HCT116 (cell line): ENCODE measurements around the gene RNU5D-1. TPM values are rescaled to one million over a fixed set of nuclear protein-coding genes. Genes with fewer than 3 reads are reported as not detected.

Source experiments
- ATAC-seq: fragments of 200-7000 bp; cut with Tn5 transposase; 2 replicates; pipeline ENCODE4 v1.9.1; 2020; ENCODE audit warnings: mild to moderate bottlenecking, moderate library complexity
- BruUV-seq: library from RNA; stranded (reverse); fragments of 400-500 nt; replicated peaks from 2 replicates; lab custom pipeline; 2021; lab: Mats Ljungman, UMichigan
- CTCF ChIA-PET: fragments of 300-600 bp; sonication (Branson Sonifier 250); formaldehyde crosslinking; loops from one replicate; lab custom pipeline; 2021; ENCODE audit warnings: antibody characterized with exemption; lab: Charles Lee
- POLR2A ChIA-PET: fragments of 300-600, 350-600 bp; sonication (Branson Sonifier 250); formaldehyde crosslinking; loops from one replicate; lab custom pipeline; 2021; ENCODE audit warnings: antibody characterized with exemption; lab: Charles Lee
- RAD21 ChIA-PET, 2 experiments: fragments of 300-600 bp; sonication (Branson Sonifier 250); formaldehyde crosslinking; loops; one replicate each; lab custom pipeline; 2023; ENCODE audit warnings: low total read pairs in 2 of 2; ENCODE audit not compliant: uncharacterized antibody in 2 of 2, unreplicated experiment in 2 of 2, low non-redundant PET in 1 of 2; lab: Charles Lee
- DNase-seq: peaks from one replicate; pipeline ENCODE4 v3.0.0-alpha.2; 2010; ENCODE audit warnings: low read depth, low spot score
- H2AFZ ChIP-seq: fragments of 200-600 bp; shearing (Covaris generic), sonication (generic); 2 replicates; pipeline ENCODE4 v1.6.1; 2017; ENCODE audit warnings: low read depth, mixed run types, mixed read lengths, antibody characterized with exemption, low read length; ENCODE audit not compliant: poor library complexity, severe bottlenecking
- H3K27ac ChIP-seq: 2 replicates; pipeline ENCODE4 v1.5.1; 2012; ENCODE audit warnings: low read depth, low read length
- H3K27me3 ChIP-seq: fragments of 200-600 bp; sonication (generic); 2 replicates; pipeline ENCODE4 v1.6.1; 2016; ENCODE audit warnings: mixed run types, low read length, mixed read lengths; ENCODE audit not compliant: insufficient read depth
- H3K36me3 ChIP-seq, 2 experiments: fragments of 200-500 bp in 1 of 2; fragments of 200-600 bp in 1 of 2; sonication (Bioruptor generic) in 1 of 2; sonication (generic) in 1 of 2; 2 replicates each; pipeline versions ENCODE4 v1.5.1 to v1.6.1; 2014 to 2016; ENCODE audit warnings: low read length in 2 of 2, inconsistent platforms in 1 of 2, mixed read lengths in 1 of 2, mixed run types in 1 of 2; ENCODE audit not compliant: insufficient read depth in 2 of 2, control insufficient read depth in 1 of 2
- H3K4me1 ChIP-seq, 2 experiments: fragments of 200-600 bp in 1 of 2; sonication (generic) in 1 of 2; 2 replicates each; pipeline versions ENCODE4 v1.5.1 to v1.6.1; 2012 to 2017; ENCODE audit warnings: low read length in 2 of 2, inconsistent platforms in 1 of 2, mild to moderate bottlenecking in 1 of 2, mixed read lengths in 1 of 2, mixed run types in 1 of 2, moderate library complexity in 1 of 2; ENCODE audit not compliant: insufficient read depth in 2 of 2, control insufficient read depth in 1 of 2
- H3K4me2 ChIP-seq: fragments of 200-600 bp; sonication (generic); 2 replicates; pipeline ENCODE4 v1.6.1; 2017; ENCODE audit warnings: mixed run types, low read length, mixed read lengths
- H3K4me3 ChIP-seq, 2 experiments: fragments of 200-600 bp in 1 of 2; sonication (generic) in 1 of 2; replicated peaks in 1 of 2; 2 replicates each; pipeline ENCODE4 v1.5.1; 2011 to 2016; ENCODE audit warnings: low read length in 2 of 2, control low read depth in 1 of 2, low read depth in 1 of 2, mild to moderate bottlenecking in 1 of 2, mixed read lengths in 1 of 2, mixed run types in 1 of 2
- H3K79me2 ChIP-seq: fragments of 200-600 bp; sonication (generic); 2 replicates; pipeline ENCODE4 v1.6.1; 2017; ENCODE audit warnings: mild to moderate bottlenecking, mixed run types, low read length, moderate library complexity, mixed read lengths; ENCODE audit not compliant: insufficient read depth
- H3K9ac ChIP-seq: fragments of 200-600 bp; sonication (generic); 2 replicates; pipeline ENCODE4 v1.6.1; 2016; ENCODE audit warnings: low read length, mixed read lengths
- H3K9me2 ChIP-seq: fragments of 200-600 bp; sonication (generic), shearing (Covaris generic); 2 replicates; pipeline ENCODE4 v1.6.1; 2017; ENCODE audit warnings: mixed run types, mild to moderate bottlenecking, moderate library complexity; ENCODE audit not compliant: insufficient read depth
- H3K9me3 ChIP-seq, 2 experiments: fragments of 200-500 bp in 1 of 2; fragments of 200-600 bp in 1 of 2; sonication (Bioruptor generic) in 1 of 2; sonication (generic) in 1 of 2; 2 replicates each; pipeline ENCODE4 v1.6.1; 2014 to 2017; ENCODE audit warnings: low read length in 2 of 2, mixed read lengths in 2 of 2, inconsistent platforms in 1 of 2, low read depth in 1 of 2, mild to moderate bottlenecking in 1 of 2, mixed run types in 1 of 2, moderate library complexity in 1 of 2; ENCODE audit not compliant: control insufficient read depth in 1 of 2, insufficient read depth in 1 of 2
- H4K20me1 ChIP-seq: fragments of 200-600 bp; sonication (generic), shearing (Covaris generic); 2 replicates; pipeline ENCODE4 v1.6.1; 2017; ENCODE audit warnings: mixed run types, mild to moderate bottlenecking, moderate library complexity; ENCODE audit not compliant: insufficient read depth
- CBX3 ChIP-seq: IDR thresholded peaks from 2 replicates; pipeline ENCODE4 v1.6.1; 2012; ENCODE audit warnings: low read depth
- CEBPB ChIP-seq: IDR thresholded peaks from 2 replicates; pipeline ENCODE4 v1.6.1; 2012; ENCODE audit warnings: low read depth
- EGR1 ChIP-seq: IDR thresholded peaks from 2 replicates; pipeline ENCODE4 v1.6.1; 2012; ENCODE audit warnings: low read depth
- EZH2 ChIP-seq: fragments of 200-600 bp; sonication (generic); IDR thresholded peaks from 2 replicates; pipeline ENCODE4 v1.6.1; 2017; ENCODE audit warnings: antibody characterized with exemption, mixed run types
- FOSL1 ChIP-seq: IDR thresholded peaks from 2 replicates; pipeline ENCODE4 v1.6.1; 2012; ENCODE audit warnings: low read depth
- JUND ChIP-seq: IDR thresholded peaks from 2 replicates; pipeline ENCODE4 v1.6.1; 2012
- POLR2A ChIP-seq: IDR thresholded peaks from 2 replicates; pipeline ENCODE4 v1.7.0; 2011; ENCODE audit warnings: borderline replicate concordance; ENCODE audit not compliant: insufficient read depth, insufficient read length; ENCODE audit errors: extremely low read depth
- POLR2AphosphoS5 ChIP-seq: IDR thresholded peaks from 2 replicates; pipeline ENCODE4 v1.6.1; 2011; ENCODE audit warnings: mild to moderate bottlenecking, low read depth, low read length, moderate library complexity
- RAD21 ChIP-seq: IDR thresholded peaks from 2 replicates; pipeline ENCODE4 v1.6.1; 2012; ENCODE audit warnings: low read depth, mild to moderate bottlenecking
- SIN3A ChIP-seq: IDR thresholded peaks from 2 replicates; pipeline ENCODE4 v1.6.1; 2012; ENCODE audit warnings: low read depth
- SP1 ChIP-seq: IDR thresholded peaks from 2 replicates; pipeline ENCODE4 v1.6.1; 2012; ENCODE audit warnings: low read depth
- SRF ChIP-seq: IDR thresholded peaks from 2 replicates; pipeline ENCODE4 v1.6.1; 2012; ENCODE audit warnings: low read depth
- TCF7L2 ChIP-seq: IDR thresholded peaks from 2 replicates; pipeline ENCODE4 v1.7.0; 2011; ENCODE audit warnings: borderline replicate concordance, inconsistent platforms; ENCODE audit not compliant: insufficient read depth, insufficient read length; ENCODE audit errors: extremely low read depth
- YY1 ChIP-seq: IDR thresholded peaks from 2 replicates; pipeline ENCODE4 v1.6.1; 2011; ENCODE audit warnings: low read length, low read depth, moderate library complexity, mild to moderate bottlenecking; ENCODE audit not compliant: insufficient replicate concordance; ENCODE audit errors: extremely low read depth
- ZFX ChIP-seq: fragments of 450-650 bp; IDR thresholded peaks from 2 replicates; pipeline ENCODE4 v1.6.1; 2017
- intact Hi-C: fragments of 100-400 bp; cut with micrococcal nuclease; formaldehyde crosslinking; loops from 2 replicates; pipeline ENCODE4 v1.10.0; 2022
- total RNA-seq: library from RNA; stranded (reverse); gene quantifications from one replicate; pipeline ENCODE4 v1.2.1, GENCODE V29; 2021; ENCODE audit not compliant: unreplicated experiment
- TF ChIP-seq, protein P1 (sequence below): IDR thresholded peaks from 2 replicates; pipeline ENCODE4 v1.6.1; 2011; ENCODE audit warnings: mild to moderate bottlenecking, low read length, moderate library complexity; ENCODE audit not compliant: insufficient replicate concordance; ENCODE audit errors: extremely low read depth
- TF ChIP-seq, protein P2 (sequence below), 3 experiments: fragments of 200-600 bp in 1 of 3; sonication (generic) in 1 of 3; IDR thresholded peaks in 2 of 3; conservative IDR thresholded peaks in 1 of 3; 2 replicates each; pipeline ENCODE4 v1.5.1; 2012 to 2017; ENCODE audit warnings: low read depth in 2 of 3, low read length in 2 of 3, antibody characterized with exemption in 1 of 3, borderline replicate concordance in 1 of 3, control low read depth in 1 of 3, mild to moderate bottlenecking in 1 of 3, mixed read lengths in 1 of 3, mixed run types in 1 of 3, moderate library complexity in 1 of 3; ENCODE audit not compliant: insufficient read depth in 1 of 3
- TF ChIP-seq, protein P3 (sequence below): IDR thresholded peaks from 2 replicates; pipeline ENCODE4 v1.6.1; 2012; ENCODE audit warnings: low read depth
- TF ChIP-seq, protein P4 (sequence below): IDR thresholded peaks from 2 replicates; pipeline ENCODE4 v1.6.1; 2012
- TF ChIP-seq, protein P5 (sequence below): IDR thresholded peaks from 2 replicates; pipeline ENCODE4 v1.6.1; 2012

Gene RNU5D-1
- total RNA-seq, 1 experiment from 2014 or later = not detected

DNA sequence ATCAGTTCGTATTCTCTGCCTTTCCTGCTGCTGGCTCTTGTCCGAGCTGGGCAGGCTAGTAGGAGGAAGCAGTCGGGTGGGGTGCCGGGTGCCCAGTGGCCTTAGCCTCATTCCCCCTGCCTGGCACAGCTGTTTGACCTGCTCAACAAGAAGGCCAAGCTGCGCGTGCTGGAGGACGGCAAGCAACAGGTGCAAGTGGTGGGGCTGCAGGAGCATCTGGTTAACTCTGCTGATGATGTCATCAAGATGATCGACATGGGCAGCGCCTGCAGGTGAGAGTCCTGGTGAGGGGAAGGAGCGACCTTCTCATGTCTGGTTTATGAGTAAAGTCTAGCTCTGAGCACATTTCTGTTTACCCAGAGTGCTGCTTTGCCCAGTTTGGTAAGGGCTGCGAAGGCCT is 28.1 kb upstream of the RNU5D-1 start:
- RAD21 ChIA-PET = no interaction called here
- Histone ChIP-seq H4K20me1 (no peaks in the 10 kb centered on the region), H3K27me3 (no peaks in the 10 kb centered on the region), H3K4me1 (no peaks in the 10 kb centered on the region), H3K9me2 (no peaks in the 10 kb centered on the region), H3K79me2 (no peaks in the 10 kb centered on the region), H3K9me3 (no peaks in the 10 kb centered on the region), H2AFZ (no peak overlapping the region), H3K27ac (no peak overlapping the region), H3K4me2 (no peak overlapping the region), H3K9ac (no peak overlapping the region), H3K4me3 (no peak overlapping the region), H3K36me3 (peaks cover 50 to 82% of the 10 kb centered on the region in 2 experiments)
- CTCF ChIA-PET = no interaction called here
- POLR2A ChIA-PET = interaction anchor here (1.2 kb wide), 1 partner anchor 15 kb away, joined by 3 read pairs; no protein-coding TSS in a partner anchor
- TF ChIP-seq RAD21 = no peak
- no peak for TF ChIP-seq EGR1
- TF ChIP-seq SIN3A = no peak
- no peak for TF ChIP-seq EZH2
- no peak for TF ChIP-seq TCF7L2
- TF ChIP-seq, protein P1, sequence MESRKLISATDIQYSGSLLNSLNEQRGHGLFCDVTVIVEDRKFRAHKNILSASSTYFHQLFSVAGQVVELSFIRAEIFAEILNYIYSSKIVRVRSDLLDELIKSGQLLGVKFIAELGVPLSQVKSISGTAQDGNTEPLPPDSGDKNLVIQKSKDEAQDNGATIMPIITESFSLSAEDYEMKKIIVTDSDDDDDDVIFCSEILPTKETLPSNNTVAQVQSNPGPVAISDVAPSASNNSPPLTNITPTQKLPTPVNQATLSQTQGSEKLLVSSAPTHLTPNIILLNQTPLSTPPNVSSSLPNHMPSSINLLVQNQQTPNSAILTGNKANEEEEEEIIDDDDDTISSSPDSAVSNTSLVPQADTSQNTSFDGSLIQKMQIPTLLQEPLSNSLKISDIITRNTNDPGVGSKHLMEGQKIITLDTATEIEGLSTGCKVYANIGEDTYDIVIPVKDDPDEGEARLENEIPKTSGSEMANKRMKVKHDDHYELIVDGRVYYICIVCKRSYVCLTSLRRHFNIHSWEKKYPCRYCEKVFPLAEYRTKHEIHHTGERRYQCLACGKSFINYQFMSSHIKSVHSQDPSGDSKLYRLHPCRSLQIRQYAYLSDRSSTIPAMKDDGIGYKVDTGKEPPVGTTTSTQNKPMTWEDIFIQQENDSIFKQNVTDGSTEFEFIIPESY = no peak
- no peak for TF ChIP-seq CBX3
- no peak for TF ChIP-seq POLR2AphosphoS5
- no peak for TF ChIP-seq JUND
- TF ChIP-seq FOSL1 = no peak
- TF ChIP-seq, protein P2, sequence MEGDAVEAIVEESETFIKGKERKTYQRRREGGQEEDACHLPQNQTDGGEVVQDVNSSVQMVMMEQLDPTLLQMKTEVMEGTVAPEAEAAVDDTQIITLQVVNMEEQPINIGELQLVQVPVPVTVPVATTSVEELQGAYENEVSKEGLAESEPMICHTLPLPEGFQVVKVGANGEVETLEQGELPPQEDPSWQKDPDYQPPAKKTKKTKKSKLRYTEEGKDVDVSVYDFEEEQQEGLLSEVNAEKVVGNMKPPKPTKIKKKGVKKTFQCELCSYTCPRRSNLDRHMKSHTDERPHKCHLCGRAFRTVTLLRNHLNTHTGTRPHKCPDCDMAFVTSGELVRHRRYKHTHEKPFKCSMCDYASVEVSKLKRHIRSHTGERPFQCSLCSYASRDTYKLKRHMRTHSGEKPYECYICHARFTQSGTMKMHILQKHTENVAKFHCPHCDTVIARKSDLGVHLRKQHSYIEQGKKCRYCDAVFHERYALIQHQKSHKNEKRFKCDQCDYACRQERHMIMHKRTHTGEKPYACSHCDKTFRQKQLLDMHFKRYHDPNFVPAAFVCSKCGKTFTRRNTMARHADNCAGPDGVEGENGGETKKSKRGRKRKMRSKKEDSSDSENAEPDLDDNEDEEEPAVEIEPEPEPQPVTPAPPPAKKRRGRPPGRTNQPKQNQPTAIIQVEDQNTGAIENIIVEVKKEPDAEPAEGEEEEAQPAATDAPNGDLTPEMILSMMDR (IDR thresholded peaks at IDR 0.05 in 2 of 3, conservative IDR thresholded peaks at IDR 0.05 in 1 of 3; ENCODE audit: borderline replicate concordance in 1 of 3, insufficient read depth in 1 of 3, low read depth in 2 of 3, low read length in 2 of 3) = no peak
- no peak for TF ChIP-seq ZFX
- TF ChIP-seq CEBPB = no peak
- TF ChIP-seq, protein P3, sequence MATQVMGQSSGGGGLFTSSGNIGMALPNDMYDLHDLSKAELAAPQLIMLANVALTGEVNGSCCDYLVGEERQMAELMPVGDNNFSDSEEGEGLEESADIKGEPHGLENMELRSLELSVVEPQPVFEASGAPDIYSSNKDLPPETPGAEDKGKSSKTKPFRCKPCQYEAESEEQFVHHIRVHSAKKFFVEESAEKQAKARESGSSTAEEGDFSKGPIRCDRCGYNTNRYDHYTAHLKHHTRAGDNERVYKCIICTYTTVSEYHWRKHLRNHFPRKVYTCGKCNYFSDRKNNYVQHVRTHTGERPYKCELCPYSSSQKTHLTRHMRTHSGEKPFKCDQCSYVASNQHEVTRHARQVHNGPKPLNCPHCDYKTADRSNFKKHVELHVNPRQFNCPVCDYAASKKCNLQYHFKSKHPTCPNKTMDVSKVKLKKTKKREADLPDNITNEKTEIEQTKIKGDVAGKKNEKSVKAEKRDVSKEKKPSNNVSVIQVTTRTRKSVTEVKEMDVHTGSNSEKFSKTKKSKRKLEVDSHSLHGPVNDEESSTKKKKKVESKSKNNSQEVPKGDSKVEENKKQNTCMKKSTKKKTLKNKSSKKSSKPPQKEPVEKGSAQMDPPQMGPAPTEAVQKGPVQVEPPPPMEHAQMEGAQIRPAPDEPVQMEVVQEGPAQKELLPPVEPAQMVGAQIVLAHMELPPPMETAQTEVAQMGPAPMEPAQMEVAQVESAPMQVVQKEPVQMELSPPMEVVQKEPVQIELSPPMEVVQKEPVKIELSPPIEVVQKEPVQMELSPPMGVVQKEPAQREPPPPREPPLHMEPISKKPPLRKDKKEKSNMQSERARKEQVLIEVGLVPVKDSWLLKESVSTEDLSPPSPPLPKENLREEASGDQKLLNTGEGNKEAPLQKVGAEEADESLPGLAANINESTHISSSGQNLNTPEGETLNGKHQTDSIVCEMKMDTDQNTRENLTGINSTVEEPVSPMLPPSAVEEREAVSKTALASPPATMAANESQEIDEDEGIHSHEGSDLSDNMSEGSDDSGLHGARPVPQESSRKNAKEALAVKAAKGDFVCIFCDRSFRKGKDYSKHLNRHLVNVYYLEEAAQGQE = no peak
- TF ChIP-seq YY1 = no peak
- TF ChIP-seq POLR2A = no peak
- TF ChIP-seq SRF = no peak
- TF ChIP-seq, protein P4, sequence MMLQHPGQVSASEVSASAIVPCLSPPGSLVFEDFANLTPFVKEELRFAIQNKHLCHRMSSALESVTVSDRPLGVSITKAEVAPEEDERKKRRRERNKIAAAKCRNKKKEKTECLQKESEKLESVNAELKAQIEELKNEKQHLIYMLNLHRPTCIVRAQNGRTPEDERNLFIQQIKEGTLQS = no peak
- no peak for TF ChIP-seq SP1
- TF ChIP-seq, protein P5, sequence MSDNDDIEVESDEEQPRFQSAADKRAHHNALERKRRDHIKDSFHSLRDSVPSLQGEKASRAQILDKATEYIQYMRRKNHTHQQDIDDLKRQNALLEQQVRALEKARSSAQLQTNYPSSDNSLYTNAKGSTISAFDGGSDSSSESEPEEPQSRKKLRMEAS = no peak
- BruUV-seq = no TSS peak
- no peak for ATAC-seq
- DNase-seq = no peak
- intact Hi-C loops = no loop called here
